ENCODE results near the gene SFT2D1.

DNA sequence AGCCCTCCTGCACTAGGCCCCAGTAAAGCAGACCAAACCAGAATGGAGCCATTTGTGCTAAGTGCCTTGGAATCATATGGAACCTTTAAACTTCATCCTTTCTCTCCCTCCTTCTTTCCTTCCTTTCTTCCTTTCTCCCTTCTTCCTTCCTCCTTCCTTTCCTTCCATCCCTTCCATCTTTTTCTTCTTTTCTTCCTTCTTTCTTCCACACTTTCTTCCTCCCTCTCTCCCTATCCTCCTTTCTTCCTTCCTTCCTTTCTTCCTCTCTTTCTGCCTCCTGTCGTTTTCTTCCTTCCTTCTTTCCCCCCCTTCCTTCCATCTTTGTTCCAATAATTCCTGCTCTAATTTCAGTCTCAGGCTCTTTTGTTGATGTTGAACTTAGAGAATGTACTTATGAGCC, 11.2 kb upstream of the SFT2D1 start:
- TF ChIP-seq EZH2phosphoT487 (IDR thresholded peaks at IDR 0.05; ENCODE audit: insufficient read depth, low read depth): no peak
- TF ChIP-seq EZH2 (IDR thresholded peaks at IDR 0.05; ENCODE audit: insufficient read depth, poor library complexity, severe bottlenecking): no peak
